Measurements from ENCODE around the gene SRMS.
A peak's percentile ranks its signal among the peaks of the same experiment; 100 is the strongest.

The SRMS gene

DNA sequence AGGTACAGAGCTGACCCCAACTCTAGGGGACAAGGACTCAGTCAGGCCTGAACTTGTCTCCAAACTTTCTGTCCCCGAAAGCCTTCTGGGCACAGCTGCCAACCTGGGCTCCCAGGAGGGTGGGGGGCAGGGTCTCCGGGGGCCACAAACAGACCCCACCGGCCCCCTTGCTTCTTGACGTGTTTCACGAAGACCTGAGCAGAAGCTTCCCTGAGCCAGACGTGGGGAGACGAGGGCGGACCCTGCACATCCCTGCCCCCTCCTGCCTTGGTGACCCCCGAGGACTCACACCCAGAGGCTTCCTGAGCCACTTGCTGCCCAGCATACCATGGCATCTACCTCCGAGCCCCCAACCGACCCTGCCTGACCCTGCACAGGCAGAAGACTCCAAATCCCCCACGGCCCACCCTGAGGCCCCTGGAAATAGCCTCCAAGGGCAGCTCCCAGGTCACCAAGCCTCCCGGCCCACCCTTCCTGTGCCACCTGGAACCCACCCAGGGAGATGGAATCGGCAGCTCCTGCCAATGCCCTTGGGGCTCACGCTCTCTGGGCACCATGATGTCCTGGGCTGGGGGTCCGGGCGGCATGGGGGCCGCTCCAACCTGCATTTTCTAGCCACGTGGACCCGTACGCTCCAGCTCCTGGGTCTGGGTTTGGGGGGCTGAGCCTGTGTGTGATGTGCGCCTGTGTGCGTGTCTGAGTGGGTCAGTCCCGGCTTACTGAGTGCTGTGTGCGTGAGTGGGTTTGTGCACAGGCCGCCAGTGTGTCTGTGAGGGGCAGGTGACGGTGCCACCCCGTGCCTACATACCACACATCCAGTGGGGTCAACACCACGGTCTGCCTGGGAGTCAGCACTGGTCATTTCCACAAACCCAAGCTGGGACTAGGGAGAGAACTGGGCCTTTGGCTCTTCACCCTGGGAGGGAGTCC lies 7.8 kb downstream of the SRMS start:
- Mint-ChIP-seq H3K4me1 (peaks cover 3% of the 10 kb centered on the region), H3K9me3 (no peaks in the 10 kb centered on the region), H3K4me3 (no peak overlapping the region), H3K27me3 (no peaks in the 10 kb centered on the region), H3K27ac (peak overlapping the region; percentile 51), H3K36me3 (no peaks in the 10 kb centered on the region)

DNA sequence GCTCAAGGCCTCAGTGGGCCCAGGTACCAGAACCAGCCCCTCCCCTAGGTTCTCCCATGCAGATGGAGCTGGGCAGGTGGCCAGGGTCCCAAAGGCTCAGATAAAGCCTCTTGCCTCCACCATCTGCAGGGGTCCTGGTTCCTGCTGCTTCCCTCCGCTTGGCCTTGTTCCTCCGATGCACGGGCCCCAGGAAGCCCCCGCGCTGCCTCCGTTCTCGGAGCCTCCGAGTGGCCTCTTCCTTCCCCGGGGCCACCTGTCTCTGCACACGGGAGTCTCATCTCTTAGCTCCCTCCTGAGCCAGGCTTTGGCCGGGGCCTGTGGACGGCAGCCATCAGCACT lies 8.5 kb downstream of the SRMS start:
- no peaks in the 10 kb centered on the region for H3K36me3 Mint-ChIP-seq
- H3K27ac Mint-ChIP-seq: no peak overlapping the region
- peaks cover 3% of the 10 kb centered on the region for H3K4me1 Mint-ChIP-seq
- H3K9me3 Mint-ChIP-seq: no peaks in the 10 kb centered on the region
- H3K4me3 Mint-ChIP-seq: no peak overlapping the region
- no peaks in the 10 kb centered on the region for H3K27me3 Mint-ChIP-seq

DNA sequence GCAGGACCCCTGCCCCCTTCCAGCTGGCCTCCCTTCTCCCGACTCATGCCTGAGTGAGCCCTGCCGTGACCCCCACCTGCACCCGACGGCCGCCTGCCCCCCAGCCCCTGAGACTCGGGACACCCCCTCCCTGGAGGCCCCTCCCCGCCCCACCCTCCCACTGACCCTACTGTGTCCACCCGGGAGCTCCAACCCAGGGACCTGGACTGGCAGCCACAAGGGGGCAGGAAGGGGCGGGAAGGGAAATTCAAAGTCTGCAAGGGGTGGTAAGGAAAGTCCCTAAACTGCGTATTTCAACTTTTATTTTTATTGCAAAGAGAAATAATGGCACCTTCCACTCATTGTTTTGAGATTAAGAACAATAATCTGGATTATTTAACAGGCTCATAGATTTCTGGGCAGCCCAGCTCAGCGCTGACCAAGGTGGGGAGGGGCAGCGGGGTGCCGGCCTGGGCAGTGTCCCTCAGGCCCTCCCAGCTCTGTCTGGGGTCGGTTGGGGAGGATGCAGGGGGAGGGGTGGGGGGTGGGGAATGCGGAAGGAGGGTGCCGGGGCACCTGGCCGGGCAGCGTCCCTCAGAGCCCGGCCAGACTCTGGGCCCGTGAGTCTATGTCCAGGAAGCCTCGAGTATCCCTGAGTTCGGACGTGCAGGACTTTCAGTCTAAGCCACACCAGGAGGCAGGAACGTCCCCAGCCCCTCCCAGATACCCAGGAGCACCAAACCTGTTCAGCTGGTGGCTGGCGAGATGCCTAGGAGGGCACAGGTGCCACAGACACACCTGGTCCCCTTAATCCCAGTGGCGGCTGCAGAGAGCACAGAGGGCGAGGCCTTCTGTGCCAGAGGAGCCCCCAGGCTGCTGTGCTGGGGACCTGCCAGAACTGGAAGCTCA lies 9.1 kb downstream of the SRMS start:
- no peaks in the 10 kb centered on the region for H3K9me3 Mint-ChIP-seq
- peak overlapping the region; percentile 89 for H3K27ac Mint-ChIP-seq
- peak overlapping the region; percentile 83 for H3K4me3 Mint-ChIP-seq
- H3K27me3 Mint-ChIP-seq: no peaks in the 10 kb centered on the region
- peaks cover 3% of the 10 kb centered on the region for H3K4me1 Mint-ChIP-seq
- H3K36me3 Mint-ChIP-seq: no peaks in the 10 kb centered on the region

DNA sequence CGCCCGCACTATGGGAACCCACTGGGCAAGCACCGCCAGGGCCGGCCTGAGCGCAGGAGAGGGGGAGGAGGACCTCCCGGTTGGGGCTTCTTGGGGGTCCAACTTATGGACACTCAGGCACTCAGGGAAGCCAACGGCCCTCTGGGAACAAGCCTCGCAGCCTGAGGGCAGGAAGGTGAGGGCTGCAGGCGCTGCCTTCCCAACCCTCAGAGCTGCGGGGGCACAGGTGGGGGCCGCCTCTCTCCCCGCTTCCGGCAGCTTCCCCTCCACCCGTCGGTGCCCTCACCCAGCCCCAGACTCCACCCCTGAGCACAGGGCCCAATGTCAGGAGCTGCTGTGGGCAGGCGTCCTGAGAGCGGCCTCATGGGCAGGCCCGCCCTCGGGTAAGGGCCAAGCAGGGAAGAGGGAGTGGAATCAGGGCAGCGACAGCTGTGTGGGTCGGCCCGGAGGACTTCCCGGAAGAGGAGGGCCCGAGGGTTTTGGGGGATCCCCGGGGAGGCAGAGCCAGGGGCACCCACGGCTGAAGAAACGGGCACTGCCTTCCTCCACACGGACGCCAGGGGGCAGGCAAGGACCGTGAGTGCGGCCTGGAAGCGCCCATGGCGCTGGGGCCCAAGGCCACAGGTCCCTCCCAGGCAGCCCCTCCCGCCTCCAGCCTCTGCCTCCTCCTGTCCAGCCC lies 9.9 kb downstream of the SRMS start:
- no peaks in the 10 kb centered on the region for H3K36me3 Mint-ChIP-seq
- peak overlapping the region; percentile 89 for H3K27ac Mint-ChIP-seq
- H3K4me3 Mint-ChIP-seq: peak overlapping the region; percentile 83
- H3K27me3 Mint-ChIP-seq: no peaks in the 10 kb centered on the region
- no peaks in the 10 kb centered on the region for H3K9me3 Mint-ChIP-seq
- H3K4me1 Mint-ChIP-seq: peaks cover 3% of the 10 kb centered on the region

DNA sequence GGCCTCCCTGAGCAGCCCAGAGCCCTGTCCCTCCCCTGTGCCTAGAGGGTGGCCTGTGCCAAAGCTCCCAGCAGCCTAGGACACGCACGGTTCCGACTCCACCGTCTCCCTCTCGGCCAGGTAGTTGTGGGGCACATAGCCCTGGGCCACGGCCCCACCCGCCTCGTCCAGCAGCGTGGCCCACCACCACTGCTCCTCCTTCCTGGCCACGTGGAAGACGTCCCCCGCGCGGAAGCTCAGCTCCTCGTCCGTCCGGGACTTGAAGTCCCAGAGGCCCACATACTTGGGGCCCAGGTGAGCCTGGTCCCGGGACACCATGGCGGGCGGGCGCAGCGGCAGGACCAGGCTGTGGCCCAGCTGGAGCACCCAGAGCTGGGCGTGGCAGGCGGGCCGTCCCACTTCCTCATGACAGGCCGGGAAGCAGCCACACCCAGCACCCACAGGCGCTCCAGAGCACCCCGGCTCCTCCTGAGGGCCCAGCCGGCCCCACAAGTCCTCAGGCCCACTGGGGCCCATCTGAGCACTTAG lies 10.5 kb downstream of the SRMS start, which contains the start of gene PTK6:
Gene PTK6 (minus strand): TSS at position 380 of the 528 bp plus-strand sequence. CDS start 62 bp downstream, at position 318.
- H3K27ac Mint-ChIP-seq: peak within 1 kb of the TSS; percentile 89
- no peaks in the 10 kb centered on the region for H3K27me3 Mint-ChIP-seq
- H3K4me3 Mint-ChIP-seq: peak within 1 kb of the TSS; percentile 83
- no peaks in the 10 kb centered on the region for H3K36me3 Mint-ChIP-seq
- no peaks in the 10 kb centered on the region for H3K9me3 Mint-ChIP-seq
- H3K4me1 Mint-ChIP-seq: peaks cover 3% of the 10 kb centered on the region

DNA sequence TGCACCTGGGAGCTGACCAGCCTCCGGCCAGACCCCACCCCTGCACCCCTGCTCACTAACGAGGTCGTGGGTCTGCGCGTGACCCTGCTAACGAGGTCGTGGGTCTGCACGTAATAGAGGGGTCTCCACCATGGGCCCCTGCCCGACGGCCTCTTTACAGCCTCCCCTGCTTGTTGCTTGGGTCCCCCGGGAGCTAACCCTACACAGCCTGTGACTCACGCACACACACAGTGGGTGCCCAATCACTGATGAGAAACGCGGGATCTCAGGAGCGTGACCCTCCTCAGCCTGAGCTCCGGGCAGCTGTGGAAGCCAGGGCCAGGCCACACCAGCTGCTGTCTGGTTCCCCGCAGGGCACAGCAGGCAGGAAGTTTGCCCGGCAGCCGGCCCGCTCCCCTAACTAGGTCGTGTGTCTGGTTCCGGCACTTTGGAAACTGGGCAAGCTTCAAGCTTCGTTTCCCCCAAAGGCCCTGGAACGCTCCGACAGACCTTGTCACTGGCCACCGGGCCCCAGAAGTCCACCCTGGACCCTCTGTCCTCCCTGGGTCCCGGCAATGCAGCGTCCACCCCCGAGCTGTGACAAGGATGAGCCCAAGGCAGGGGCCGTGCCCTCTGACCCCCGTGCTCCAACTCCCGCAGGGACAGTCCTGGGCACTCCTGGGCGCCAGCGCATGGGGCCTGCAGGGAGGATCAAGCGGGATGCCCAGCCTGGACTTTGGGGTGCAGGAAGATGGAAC lies 11.1 kb downstream of the SRMS start:
- H3K4me1 Mint-ChIP-seq: peaks cover 3% of the 10 kb centered on the region
- H3K4me3 Mint-ChIP-seq: no peak overlapping the region
- no peaks in the 10 kb centered on the region for H3K36me3 Mint-ChIP-seq
- H3K9me3 Mint-ChIP-seq: no peaks in the 10 kb centered on the region
- no peak overlapping the region for H3K27ac Mint-ChIP-seq
- H3K27me3 Mint-ChIP-seq: no peaks in the 10 kb centered on the region

DNA sequence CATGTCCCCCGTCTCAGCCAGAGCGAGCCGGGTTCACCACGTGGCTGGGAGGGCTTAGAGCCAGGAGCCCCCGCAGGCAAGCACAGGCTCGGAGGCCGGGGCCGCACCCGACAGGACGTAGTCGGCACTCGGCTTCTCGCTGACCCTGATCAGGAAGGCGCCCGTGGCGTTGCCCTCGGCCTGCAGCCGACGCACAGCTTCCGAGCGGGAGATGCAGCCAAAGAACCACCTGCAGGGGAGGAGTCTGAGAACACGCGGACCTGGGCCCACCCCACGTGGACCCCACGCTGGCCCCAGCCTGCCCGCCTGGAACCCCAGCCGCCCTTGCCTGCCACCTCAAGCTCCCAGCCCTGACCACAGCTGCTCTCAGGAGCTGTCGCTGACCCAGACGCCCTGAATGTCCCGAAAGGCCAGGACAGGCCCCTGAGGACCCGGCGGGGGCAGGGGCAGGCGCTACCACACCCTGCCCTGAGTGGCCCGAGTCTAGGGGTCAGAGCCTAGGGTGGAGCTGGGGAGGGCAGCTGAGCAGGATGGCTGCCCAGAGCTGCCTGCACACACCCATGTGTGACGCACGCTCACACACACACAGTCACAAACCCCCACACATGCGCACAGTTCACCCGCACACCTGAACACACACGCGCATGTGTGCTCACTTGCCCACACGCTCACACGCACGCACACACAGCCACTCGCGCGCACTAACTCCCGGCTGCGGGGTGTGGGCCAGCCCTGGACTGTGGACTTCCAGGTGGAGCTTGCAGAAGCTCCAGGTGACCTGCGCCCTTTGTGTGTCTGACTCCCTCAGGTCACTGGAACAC lies 12.5 kb downstream of the SRMS start:
- Mint-ChIP-seq H3K27me3 (no peaks in the 10 kb centered on the region), H3K36me3 (no peaks in the 10 kb centered on the region), H3K4me3 (no peak overlapping the region), H3K27ac (no peak overlapping the region), H3K4me1 (peaks cover 3% of the 10 kb centered on the region), H3K9me3 (no peaks in the 10 kb centered on the region)

DNA sequence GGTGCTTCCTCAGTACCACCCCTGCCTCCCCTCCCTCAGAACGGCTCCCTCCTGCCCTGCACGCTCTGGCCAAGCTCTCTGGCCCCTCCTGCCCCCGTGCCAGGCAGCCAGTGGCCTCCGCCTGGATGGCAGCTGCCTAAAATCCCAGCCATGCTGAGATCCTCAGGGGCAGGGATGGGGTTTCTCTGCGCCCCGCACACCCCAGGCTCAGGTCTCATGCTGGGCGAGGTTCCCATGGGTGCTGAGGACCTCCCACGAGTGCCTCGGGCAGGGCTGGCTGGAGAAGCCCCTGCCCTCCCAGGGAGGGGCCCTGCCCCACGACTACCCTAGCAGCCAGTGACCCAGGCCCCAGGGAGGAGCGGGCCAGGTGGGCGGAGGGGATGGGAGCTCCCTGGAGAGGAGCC lies 13.1 kb downstream of the SRMS start:
- H3K4me3 Mint-ChIP-seq: no peak overlapping the region
- peaks cover 3% of the 10 kb centered on the region for H3K4me1 Mint-ChIP-seq
- no peak overlapping the region for H3K27ac Mint-ChIP-seq
- no peaks in the 10 kb centered on the region for H3K36me3 Mint-ChIP-seq
- no peaks in the 10 kb centered on the region for H3K27me3 Mint-ChIP-seq
- H3K9me3 Mint-ChIP-seq: no peaks in the 10 kb centered on the region

DNA sequence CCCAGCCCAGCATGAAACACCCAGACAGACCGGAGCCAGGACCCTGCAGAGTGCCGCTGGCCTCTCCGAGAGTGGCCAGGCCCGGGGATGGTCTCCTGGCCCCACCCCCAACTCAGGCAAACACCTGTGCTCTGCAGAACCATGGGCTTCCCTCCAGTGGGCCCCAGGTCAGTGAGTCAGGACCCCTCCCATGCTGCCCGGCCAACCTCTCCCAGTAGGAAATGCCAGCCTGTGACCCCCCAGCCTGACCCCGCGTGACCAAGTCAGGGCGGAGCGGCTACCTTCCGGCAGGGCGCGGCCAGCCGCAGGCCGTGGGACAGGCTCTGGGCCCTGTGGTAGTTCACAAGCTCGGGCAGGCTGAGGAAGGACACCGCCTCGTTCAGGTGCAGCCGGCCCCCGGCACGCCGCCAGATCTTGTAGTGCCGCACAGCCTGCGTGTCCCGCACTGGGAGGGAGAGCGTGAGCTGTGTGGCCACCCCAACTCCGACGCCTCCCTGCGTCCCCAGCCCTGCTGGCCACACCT lies 13.6 kb downstream of the SRMS start:
- no peaks in the 10 kb centered on the region for H3K36me3 Mint-ChIP-seq
- no peak overlapping the region for H3K4me3 Mint-ChIP-seq
- no peaks in the 10 kb centered on the region for H3K9me3 Mint-ChIP-seq
- no peak overlapping the region for H3K27ac Mint-ChIP-seq
- H3K27me3 Mint-ChIP-seq: no peaks in the 10 kb centered on the region
- H3K4me1 Mint-ChIP-seq: peaks cover 3% of the 10 kb centered on the region

DNA sequence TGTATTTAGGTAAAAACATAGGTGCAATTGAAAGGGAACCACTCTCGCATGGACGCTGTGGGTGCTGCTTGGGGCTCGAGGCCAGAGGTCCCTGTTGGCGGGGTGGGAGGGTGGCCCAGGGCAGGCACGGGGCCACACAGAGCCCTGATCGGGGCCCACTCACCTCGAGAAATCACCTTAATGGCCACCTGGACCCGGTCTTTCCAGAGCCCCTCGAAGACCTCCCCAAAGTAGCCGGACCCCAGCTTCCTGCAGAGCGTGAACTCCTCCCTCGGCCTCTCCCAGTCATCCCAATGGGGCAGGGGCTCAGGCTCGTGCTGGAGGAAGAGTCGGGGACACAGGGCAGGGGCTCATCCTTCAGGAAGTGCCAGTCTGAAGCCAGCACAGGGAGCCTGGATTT lies 14.2 kb downstream of the SRMS start:
- Mint-ChIP-seq H3K9me3 (no peaks in the 10 kb centered on the region), H3K27ac (no peak overlapping the region), H3K36me3 (no peaks in the 10 kb centered on the region), H3K27me3 (no peaks in the 10 kb centered on the region), H3K4me3 (no peak overlapping the region), H3K4me1 (peaks cover 6% of the 10 kb centered on the region)

DNA sequence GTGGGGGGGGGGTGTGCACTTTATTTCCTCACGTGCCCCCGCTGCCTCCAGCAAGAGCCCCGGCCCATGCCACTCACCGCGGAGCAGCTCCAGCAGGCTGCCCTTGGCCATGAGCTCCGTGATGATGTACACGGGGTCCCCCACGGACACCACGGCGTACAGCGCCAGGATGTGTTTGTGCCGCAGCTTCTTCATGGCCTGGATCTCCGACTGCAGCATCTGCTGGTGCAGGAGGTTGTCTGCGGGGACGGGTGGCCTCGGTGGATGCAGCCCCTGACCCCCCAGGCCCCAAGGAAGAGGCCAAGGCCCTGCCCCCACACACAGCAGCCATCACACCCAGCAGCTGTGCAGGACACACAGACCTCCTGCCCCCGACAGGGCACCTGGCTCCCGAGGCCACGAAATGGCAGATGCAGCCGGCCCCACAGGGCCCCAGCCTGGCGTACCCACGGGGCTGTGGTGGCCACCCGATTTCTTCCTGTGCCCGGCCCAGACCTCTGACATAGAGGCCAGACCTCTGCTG lies 15.0 kb downstream of the SRMS start:
- H3K4me1 Mint-ChIP-seq: peaks cover 6% of the 10 kb centered on the region
- H3K36me3 Mint-ChIP-seq: no peaks in the 10 kb centered on the region
- H3K9me3 Mint-ChIP-seq: no peaks in the 10 kb centered on the region
- no peaks in the 10 kb centered on the region for H3K27me3 Mint-ChIP-seq
- no peak overlapping the region for H3K27ac Mint-ChIP-seq
- no peak overlapping the region for H3K4me3 Mint-ChIP-seq

DNA sequence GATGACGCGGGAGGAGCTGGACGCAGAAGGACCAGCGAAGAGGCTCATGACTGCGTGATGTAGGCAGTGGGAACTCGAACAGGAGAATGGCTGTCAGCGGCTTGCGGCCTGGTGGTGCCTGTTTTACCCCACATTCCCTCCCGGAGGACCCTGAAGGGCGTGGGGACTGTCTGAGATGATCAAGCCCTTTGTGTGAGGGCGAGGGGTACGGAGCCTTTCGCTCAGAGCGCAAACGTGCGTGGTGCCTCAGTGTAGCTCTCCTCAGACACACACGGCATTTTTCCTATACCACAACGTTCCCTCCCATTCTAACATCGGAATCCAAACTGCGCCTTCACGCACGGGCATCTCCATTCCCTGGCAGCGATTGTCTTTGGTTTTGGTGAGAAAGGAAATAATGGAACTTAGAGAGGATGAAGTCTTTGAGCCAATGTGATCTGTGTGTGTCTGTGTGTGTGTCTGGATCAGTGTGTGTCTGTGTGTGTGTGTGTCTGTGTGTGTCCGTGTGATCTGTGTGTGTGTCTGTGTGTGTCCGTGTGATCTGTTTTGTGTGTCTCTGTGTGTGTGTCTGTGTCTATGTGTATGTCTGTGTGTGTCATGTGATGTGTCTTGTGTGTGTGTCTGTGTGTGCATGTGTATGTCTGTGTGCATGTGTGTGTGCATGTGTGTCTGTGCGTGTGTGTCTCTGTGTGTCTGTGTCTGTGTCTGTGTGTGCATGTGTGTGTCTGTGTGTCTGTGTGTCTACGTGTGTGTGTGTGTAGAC lies 15.7 kb downstream of the SRMS start:
- Mint-ChIP-seq H3K27ac (no peak overlapping the region), H3K27me3 (no peaks in the 10 kb centered on the region), H3K4me1 (peaks cover 4% of the 10 kb centered on the region), H3K36me3 (no peaks in the 10 kb centered on the region), H3K9me3 (no peaks in the 10 kb centered on the region), H3K4me3 (no peak overlapping the region)

DNA sequence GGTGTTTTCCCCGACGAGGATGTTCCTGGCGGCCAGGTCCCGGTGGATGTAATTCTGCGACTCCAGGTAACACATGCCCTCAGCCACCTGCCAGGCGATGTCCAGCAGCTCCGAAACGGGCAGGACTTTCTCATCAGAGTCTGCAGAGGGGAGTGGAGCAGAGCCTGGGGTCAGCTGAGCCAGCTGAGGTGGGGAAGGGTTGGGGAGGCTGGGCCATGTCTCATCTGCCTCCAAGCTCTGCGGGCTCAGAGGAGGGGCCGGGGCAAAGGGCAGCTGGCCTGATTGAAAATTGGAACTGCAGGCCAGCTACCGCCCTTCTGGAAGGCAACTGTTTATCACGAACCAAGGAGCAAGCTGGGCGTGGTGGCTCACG lies 16.8 kb downstream of the SRMS start:
- H3K4me3 Mint-ChIP-seq: no peak overlapping the region
- no peaks in the 10 kb centered on the region for H3K27me3 Mint-ChIP-seq
- peaks cover 3% of the 10 kb centered on the region for H3K4me1 Mint-ChIP-seq
- H3K27ac Mint-ChIP-seq: no peak overlapping the region
- no peaks in the 10 kb centered on the region for H3K36me3 Mint-ChIP-seq
- H3K9me3 Mint-ChIP-seq: no peaks in the 10 kb centered on the region
